Colonic mucosa (tissue), 4 donors: ENCODE data around the gene HTR1D. TPM values are rescaled to one million over a fixed set of nuclear protein-coding genes. Genes with fewer than 3 reads are reported as not detected.

Experiments used
- DNase-seq: peaks from one replicate; pipeline ENCODE4 v3.0.0-alpha.2; 2020
- H3K27ac ChIP-seq: fragments of 200-600 bp; one replicate; pipeline ENCODE4 v1.8.0; 2021
- H3K27me3 ChIP-seq: fragments of 200-600 bp; one replicate; pipeline ENCODE4 v1.8.0; 2021
- H3K36me3 ChIP-seq: fragments of 200-600 bp; one replicate; pipeline ENCODE4 v1.8.0; 2021
- H3K4me1 ChIP-seq: fragments of 200-600 bp; one replicate; pipeline ENCODE4 v1.8.0; 2021; ENCODE audit warnings: mild to moderate bottlenecking
- H3K4me3 ChIP-seq: fragments of 200-600 bp; one replicate; pipeline ENCODE4 v1.8.0; 2021
- H3K9ac ChIP-seq, 2 donors: one replicate each; pipeline ENCODE4 v1.7.0; 2013; ENCODE audit warnings: control low read depth in 2 of 2, low read depth in 2 of 2, low read length in 2 of 2
- H3K9me3 ChIP-seq: fragments of 200-600 bp; one replicate; pipeline ENCODE4 v1.8.0; 2021
- CTCF ChIP-seq: fragments of 200-600 bp; IDR thresholded peaks from one replicate; pipeline ENCODE4 v1.8.0; 2022; ENCODE audit warnings: antibody characterized with exemption, mild to moderate bottlenecking
- intact Hi-C: fragments of 100-400 bp; cut with DNase I; formaldehyde crosslinking; loops from one replicate; pipeline ENCODE4 v1.14.1; 2022
- total RNA-seq, 2 donors: library from RNA; stranded (reverse); fragmentation: NEBNext Ultra II Directional in 1 of 2; extraction: Animal tissue kit (Norgen Biotek cat#: 25700) in 1 of 2; gene quantifications; one replicate each; pipeline ENCODE4 v1.2.1, GENCODE V29; 2021
- donor health status: healthy.
- donor health status: DM: no; HTN: no; CAD: no.
- donor health status: DM: no; HTN: no; CAD: no.

The HTR1D gene
- total RNA-seq, 2 donors from 2014 or later = 0.27 to 0.42 TPM

- H3K4me3 ChIP-seq = no peak overlapping the region
- no peak for DNase-seq
- no peaks in the 10 kb centered on the region for H3K27me3 ChIP-seq
- H3K36me3 ChIP-seq = no peaks in the 10 kb centered on the region
- no peaks in the 10 kb centered on the region for H3K4me1 ChIP-seq
- intact Hi-C loops = no loop called here
- no peak overlapping the region for H3K9ac ChIP-seq
- no peak overlapping the region for H3K27ac ChIP-seq
- no peak for TF ChIP-seq CTCF
- H3K9me3 ChIP-seq = no peaks in the 10 kb centered on the region
These were observed 46.0 kb downstream of the HTR1D start for GRCh38 chr1:23171181-23171755.

- peak overlapping the region; percentile 20 to 72 for H3K9ac ChIP-seq
- no peaks in the 10 kb centered on the region for H3K27me3 ChIP-seq
- TF ChIP-seq CTCF = no peak
- no peaks in the 10 kb centered on the region for H3K9me3 ChIP-seq
- intact Hi-C loops = no loop called here
- peak; percentile 61 for DNase-seq
- H3K36me3 ChIP-seq = no peaks in the 10 kb centered on the region
- H3K4me3 ChIP-seq = no peak overlapping the region
- H3K4me1 ChIP-seq = no peaks in the 10 kb centered on the region
- peak overlapping the region; percentile 97 for H3K27ac ChIP-seq
These were observed 47.5 kb downstream of the HTR1D start for GRCh38 chr1:23169727-23170335.

GRCh38 chr1:23169195-23169575 lies 48.1 kb downstream of the HTR1D start:
- Histone ChIP-seq H3K4me3 (peak overlapping the region; percentile 76), H3K27ac (peak overlapping the region; percentile 97), H3K27me3 (no peaks in the 10 kb centered on the region), H3K9me3 (no peaks in the 10 kb centered on the region), H3K4me1 (no peaks in the 10 kb centered on the region), H3K9ac (peak overlapping the region; percentile 20 to 72), H3K36me3 (no peaks in the 10 kb centered on the region)
- intact Hi-C loops = no loop called here
- DNase-seq = no peak
- TF ChIP-seq CTCF = no peak

GRCh38 chr1:23168445-23169194 lies 48.7 kb downstream of the HTR1D start, which contains the start of gene LUZP1:
TSS of gene LUZP1 (minus strand) at chr1:23168856.
- peak within 1 kb of the TSS; percentile 97 for H3K27ac ChIP-seq
- TF ChIP-seq CTCF = no peak
- peak within 1 kb of the TSS; percentile 92 to 95 for H3K9ac ChIP-seq
- DNase-seq = peak; percentile 97
- peak within 1 kb of the TSS; percentile 76 for H3K4me3 ChIP-seq
- intact Hi-C loops = no loop called here
- H3K4me1 ChIP-seq = no peaks in the 10 kb centered on the region
- H3K36me3 ChIP-seq = no peaks in the 10 kb centered on the region
- no peaks in the 10 kb centered on the region for H3K9me3 ChIP-seq
- no peaks in the 10 kb centered on the region for H3K27me3 ChIP-seq

- no peaks in the 10 kb centered on the region for H3K36me3 ChIP-seq
- peak; percentile 40 for DNase-seq
- no peaks in the 10 kb centered on the region for H3K9me3 ChIP-seq
- no peak for TF ChIP-seq CTCF
- peak overlapping the region; percentile 92 to 94 for H3K9ac ChIP-seq
- peak overlapping the region; percentile 97 for H3K27ac ChIP-seq
- intact Hi-C loops = no loop called here
- peak overlapping the region; percentile 76 for H3K4me3 ChIP-seq
- H3K27me3 ChIP-seq = no peaks in the 10 kb centered on the region
- no peaks in the 10 kb centered on the region for H3K4me1 ChIP-seq
These were observed 49.2 kb downstream of the HTR1D start for GRCh38 chr1:23168079-23168444.
